Upper lobe of left lung (tissue), 6 donors: ENCODE results near the gene EHMT2. TPM values are rescaled to one million over a fixed set of nuclear protein-coding genes. Genes with fewer than 3 reads are reported as not detected.

Source experiments
- ATAC-seq, 2 donors: fragments of 200-7000 bp; cut with Tn5 transposase; one replicate each; pipeline ENCODE4 v1.9.1; 2022; ENCODE audit warnings: mild to moderate bottlenecking in 2 of 2, moderate library complexity in 2 of 2; ENCODE audit not compliant: low FRiP score in 2 of 2
- DNase-seq, 2 donors: peaks; one replicate each; pipeline ENCODE4 v3.0.0-alpha.2; 2019 to 2020
- H3K27ac ChIP-seq, 4 donors: fragments of 200-600 bp; sonication (generic); one replicate each; pipeline ENCODE4 v1.5.1; 2016 to 2019
- H3K27me3 ChIP-seq, 4 donors: fragments of 200-600 bp; sonication (generic); one replicate each; pipeline ENCODE4 v1.5.1; 2017 to 2019
- H3K36me3 ChIP-seq, 4 donors: fragments of 200-600 bp; sonication (generic); one replicate each; pipeline ENCODE4 v1.5.1; 2016 to 2019
- H3K4me1 ChIP-seq, 4 donors: fragments of 200-600 bp; sonication (generic); one replicate each; pipeline ENCODE4 v1.5.1; 2018 to 2019
- H3K4me3 ChIP-seq, 4 donors: fragments of 200-600 bp; sonication (generic); one replicate each; pipeline ENCODE4 v1.5.1; 2017 to 2019; ENCODE audit warnings: mild to moderate bottlenecking in 2 of 4, moderate library complexity in 1 of 4
- H3K9me3 ChIP-seq, 4 donors: fragments of 200-600 bp; sonication (generic); one replicate each; pipeline ENCODE4 v1.5.1; 2018 to 2019
- EP300 ChIP-seq, 4 donors: sonication (generic); formaldehyde crosslinking; IDR thresholded peaks; one replicate each; pipeline ENCODE4 v1.5.1; 2017; ENCODE audit warnings: antibody characterized with exemption in 4 of 4, control low read depth in 2 of 4
- POLR2A ChIP-seq, 4 donors: fragments of 450-650 bp; IDR thresholded peaks; one replicate each; pipeline ENCODE4 v1.5.1; 2016 to 2017; ENCODE audit warnings: antibody characterized with exemption in 4 of 4, mild to moderate bottlenecking in 2 of 4
- POLR2AphosphoS5 ChIP-seq, 2 donors: sonication (generic); formaldehyde crosslinking; IDR thresholded peaks; one replicate each; pipeline ENCODE4 v1.5.1; 2017; ENCODE audit warnings: antibody characterized with exemption in 2 of 2
- WGBS, 2 donors: methylation state at CpG; one replicate each; pipeline ENCODE4 v1.1.5; 2017 to 2018; 5-methylcytosine and 5-hydroxymethylcytosine counted together
- total RNA-seq, 6 donors: library from RNA; depleted of rRNA in 4 of 6; stranded (reverse); fragments of >200 nt in 4 of 6; gene quantifications; one replicate each; pipeline versions ENCODE4 v1.1.0 to v1.2.1, GENCODE V29; 2016 to 2021
- TF ChIP-seq, protein P1 (sequence below), 6 experiments: fragments of 450-650 bp in 4 of 6; fragments of 200-600 bp in 2 of 6; sonication (generic) in 2 of 6; IDR thresholded peaks; one replicate each; pipeline ENCODE4 v1.5.1; 2016 to 2019; ENCODE audit warnings: antibody characterized with exemption in 6 of 6
- donor health status: DM: no; HTN: no; CAD: no; lungs with moderate emphysema.
- donor health status: DM: no; HTN: yes; CAD: no; lungs with severe emphysema.

The EHMT2 gene
- total RNA-seq, 6 donors from 2014 or later, result 23.6 to 57.3 (median 41.7) TPM

DNA sequence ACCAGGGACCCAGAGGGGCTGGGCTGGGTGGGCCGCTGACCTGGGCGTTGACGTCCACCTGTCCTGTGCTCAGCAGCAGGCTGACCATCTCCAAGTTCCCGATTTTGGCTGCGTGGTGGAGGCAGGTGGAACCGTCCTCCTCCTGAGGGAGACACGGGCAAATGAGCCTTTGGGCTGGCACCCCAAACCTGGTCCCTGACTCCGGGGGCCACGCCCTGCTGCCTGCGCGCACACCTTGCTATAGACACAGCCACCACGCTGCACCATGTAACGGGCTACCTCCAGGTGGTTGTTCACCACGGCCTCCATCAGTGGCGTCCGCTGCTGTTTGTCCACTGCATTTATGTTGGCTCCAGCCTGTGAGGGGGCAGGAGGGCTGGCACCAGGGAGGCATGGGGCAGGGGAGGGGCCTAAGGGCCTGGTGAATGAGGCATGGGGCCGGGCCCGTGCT lies 10.9 kb downstream of the EHMT2 start:
- Histone ChIP-seq H3K27ac (no peak overlapping the region), H3K27me3 (no peaks in the 10 kb centered on the region), H3K36me3 (peaks cover 39 to 96% (median 80%) of the 10 kb centered on the region in 4 donors), H3K4me3 (no peak overlapping the region), H3K9me3 (no peaks in the 10 kb centered on the region), H3K4me1 (no peaks in the 10 kb centered on the region)
- ATAC-seq (no peak), DNase-seq (no peak)
- WGBS, 2 donors, result 98 to 99% methylated on average over 5 to 18 of the region's 18 CpGs
- TF ChIP-seq, protein P1, sequence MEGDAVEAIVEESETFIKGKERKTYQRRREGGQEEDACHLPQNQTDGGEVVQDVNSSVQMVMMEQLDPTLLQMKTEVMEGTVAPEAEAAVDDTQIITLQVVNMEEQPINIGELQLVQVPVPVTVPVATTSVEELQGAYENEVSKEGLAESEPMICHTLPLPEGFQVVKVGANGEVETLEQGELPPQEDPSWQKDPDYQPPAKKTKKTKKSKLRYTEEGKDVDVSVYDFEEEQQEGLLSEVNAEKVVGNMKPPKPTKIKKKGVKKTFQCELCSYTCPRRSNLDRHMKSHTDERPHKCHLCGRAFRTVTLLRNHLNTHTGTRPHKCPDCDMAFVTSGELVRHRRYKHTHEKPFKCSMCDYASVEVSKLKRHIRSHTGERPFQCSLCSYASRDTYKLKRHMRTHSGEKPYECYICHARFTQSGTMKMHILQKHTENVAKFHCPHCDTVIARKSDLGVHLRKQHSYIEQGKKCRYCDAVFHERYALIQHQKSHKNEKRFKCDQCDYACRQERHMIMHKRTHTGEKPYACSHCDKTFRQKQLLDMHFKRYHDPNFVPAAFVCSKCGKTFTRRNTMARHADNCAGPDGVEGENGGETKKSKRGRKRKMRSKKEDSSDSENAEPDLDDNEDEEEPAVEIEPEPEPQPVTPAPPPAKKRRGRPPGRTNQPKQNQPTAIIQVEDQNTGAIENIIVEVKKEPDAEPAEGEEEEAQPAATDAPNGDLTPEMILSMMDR (IDR thresholded peaks at IDR 0.05), result no peak

DNA sequence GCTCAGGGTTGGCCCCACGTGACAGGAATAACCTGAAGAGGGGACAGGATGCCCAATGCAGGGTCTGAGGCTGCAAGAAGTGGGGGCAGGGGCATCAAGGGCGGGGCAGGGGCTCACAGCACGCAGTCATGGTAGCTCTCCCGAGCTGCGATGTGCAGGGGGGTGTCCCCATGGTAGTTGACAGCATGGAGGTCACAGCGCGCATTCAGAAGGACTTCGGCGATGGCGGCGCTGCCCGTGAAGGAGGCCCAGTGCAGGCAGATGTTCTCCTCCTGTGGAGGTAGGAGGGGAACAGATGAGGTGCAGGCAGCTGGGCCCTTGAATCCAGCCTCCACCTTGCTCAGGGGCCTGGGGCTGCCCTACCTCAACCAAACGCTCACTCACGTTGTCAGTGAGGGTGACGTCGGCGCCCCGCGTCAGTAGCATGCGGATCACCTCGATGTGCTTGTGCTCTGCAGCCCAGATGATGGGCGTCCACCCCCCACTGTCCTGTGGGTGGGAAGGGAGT lies 12.9 kb downstream of the EHMT2 start:
- Histone ChIP-seq H3K36me3 (peaks cover 35 to 99% (median 88%) of the 10 kb centered on the region in 4 donors), H3K4me3 (no peak overlapping the region), H3K27ac (no peak overlapping the region), H3K27me3 (no peaks in the 10 kb centered on the region), H3K4me1 (peaks cover 0 to 4% (median 0%) of the 10 kb centered on the region in 4 donors), H3K9me3 (no peaks in the 10 kb centered on the region)
- TF ChIP-seq POLR2A (IDR thresholded peaks at IDR 0.05), result no peak
- TF ChIP-seq, protein P1 (IDR thresholded peaks at IDR 0.05), result no peak
- TF ChIP-seq EP300 (IDR thresholded peaks at IDR 0.05), result no peak
- TF ChIP-seq POLR2AphosphoS5 (IDR thresholded peaks at IDR 0.05), result no peak
- DNase-seq (no peak), ATAC-seq (no peak)
- 96 to 97% methylated on average over 20 to 22 of the region's 22 CpGs for WGBS, 2 donors

DNA sequence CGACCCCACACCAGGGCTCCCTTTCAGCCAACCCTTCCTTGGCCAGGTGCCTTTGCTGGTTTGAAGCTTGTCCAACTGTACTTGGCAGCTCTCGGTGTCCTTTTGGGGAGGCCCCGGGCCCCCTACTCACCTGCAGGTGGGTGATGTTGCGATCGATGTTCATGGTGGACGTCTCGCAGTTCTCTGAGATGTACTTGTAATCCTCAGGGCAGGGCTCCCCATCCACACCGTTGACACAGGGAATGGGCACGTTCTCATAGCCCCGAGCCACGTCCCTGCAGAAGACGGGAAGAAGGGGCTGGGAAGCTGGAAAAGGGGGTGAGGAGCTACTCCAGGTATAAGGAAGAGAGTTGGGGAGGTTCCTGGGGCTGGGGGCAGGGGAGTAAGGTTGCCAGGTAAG lies 13.8 kb downstream of the EHMT2 start:
- no peak for ATAC-seq
- no peak for TF ChIP-seq POLR2A (IDR thresholded peaks at IDR 0.05)
- TF ChIP-seq EP300 (IDR thresholded peaks at IDR 0.05), result no peak
- Histone ChIP-seq H3K4me3 (no peak overlapping the region), H3K27me3 (no peaks in the 10 kb centered on the region), H3K27ac (no peak overlapping the region), H3K9me3 (no peaks in the 10 kb centered on the region), H3K36me3 (peaks cover 35 to 92% (median 83%) of the 10 kb centered on the region in 4 donors), H3K4me1 (peaks cover 0 to 7% (median under 1%) of the 10 kb centered on the region in 4 donors)
- DNase-seq, result no peak
- 83 to 93% methylated on average over 11 to 12 of the region's 12 CpGs for WGBS, 2 donors

DNA sequence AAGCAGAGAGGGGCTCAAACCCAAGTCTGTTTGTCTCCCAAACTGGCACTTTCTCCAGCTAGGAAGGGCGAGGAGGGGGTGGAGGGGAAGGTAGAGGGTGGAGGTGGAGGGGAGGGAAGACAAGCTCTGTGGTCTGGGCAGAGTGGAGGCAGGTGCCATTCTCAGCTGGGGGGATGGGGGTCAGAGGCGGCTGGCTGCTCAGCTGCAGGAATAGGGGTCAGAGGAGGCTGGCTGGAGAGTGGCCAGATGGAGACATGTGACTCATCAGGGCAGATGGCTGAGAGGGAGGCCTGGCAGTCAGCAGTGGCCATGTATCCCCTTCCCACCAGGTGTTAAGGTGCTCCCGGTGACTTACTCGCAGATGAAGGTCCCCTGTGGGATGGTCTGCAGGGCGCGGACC lies 15.2 kb downstream of the EHMT2 start:
- 92 to 98% methylated on average over 6 of the region's 6 CpGs for WGBS, 2 donors
- Histone ChIP-seq H3K27me3 (no peaks in the 10 kb centered on the region), H3K4me1 (peaks cover 0 to 9% (median 5%) of the 10 kb centered on the region in 4 donors), H3K9me3 (no peaks in the 10 kb centered on the region), H3K27ac (no peak overlapping the region), H3K4me3 (no peak overlapping the region), H3K36me3 (peaks cover 29 to 79% (median 70%) of the 10 kb centered on the region in 4 donors)
- no peak for DNase-seq
- ATAC-seq, result no peak
- TF ChIP-seq, protein P1 (IDR thresholded peaks at IDR 0.05), result no peak
- no peak for TF ChIP-seq EP300 (IDR thresholded peaks at IDR 0.05)
- TF ChIP-seq POLR2A (IDR thresholded peaks at IDR 0.05), result no peak
- no peak for TF ChIP-seq POLR2AphosphoS5 (IDR thresholded peaks at IDR 0.05)

DNA sequence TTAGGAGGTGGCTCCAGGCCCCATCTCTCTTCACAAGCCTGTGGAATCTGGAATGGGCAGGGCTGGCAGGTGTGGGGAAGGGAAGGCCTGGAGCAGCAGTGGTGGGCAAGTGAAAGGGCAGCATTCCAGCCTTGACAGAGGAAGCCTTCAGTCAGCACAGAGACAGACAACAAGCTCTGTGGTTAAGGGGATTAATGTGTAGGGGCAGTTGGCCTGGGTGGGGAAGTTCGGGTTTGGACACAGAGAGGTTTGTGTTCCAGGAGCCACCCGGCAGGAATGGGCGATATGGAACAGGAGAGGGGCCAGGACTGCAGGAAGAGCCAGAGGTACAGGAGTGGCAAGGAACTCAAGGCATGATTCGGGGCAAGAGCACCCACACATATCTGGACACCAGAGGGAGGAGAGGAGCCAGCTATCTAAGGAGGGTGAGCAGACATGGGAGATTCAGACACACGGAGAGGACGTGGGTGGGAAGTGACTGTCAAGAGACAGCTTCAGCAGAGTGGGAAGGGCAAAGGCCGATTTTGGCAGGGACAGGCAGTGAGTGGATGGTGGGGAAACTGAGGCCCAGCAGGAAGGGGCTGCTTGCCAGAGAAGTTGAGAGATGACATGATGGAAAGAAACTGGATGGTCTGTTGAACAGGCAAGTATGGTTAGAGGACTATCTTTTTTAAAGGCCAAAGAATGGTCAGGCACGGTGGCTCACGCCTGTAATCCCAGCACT lies 16.2 kb downstream of the EHMT2 start:
- no peak for TF ChIP-seq EP300 (IDR thresholded peaks at IDR 0.05)
- TF ChIP-seq POLR2A (IDR thresholded peaks at IDR 0.05), result no peak
- TF ChIP-seq POLR2AphosphoS5 (IDR thresholded peaks at IDR 0.05), result no peak
- TF ChIP-seq, protein P1 (IDR thresholded peaks at IDR 0.05), result no peak
- H3K27me3 ChIP-seq, result no peaks in the 10 kb centered on the region
- peaks cover 18 to 68% (median 60%) of the 10 kb centered on the region in 4 donors for H3K36me3 ChIP-seq
- H3K4me3 ChIP-seq, result no peak overlapping the region
- ATAC-seq, result no peak
- peaks cover 0 to 15% (median 10%) of the 10 kb centered on the region in 4 donors for H3K4me1 ChIP-seq
- no peak for DNase-seq
- 86 to 91% methylated on average over 9 of the region's 9 CpGs for WGBS, 2 donors
- no peak overlapping the region for H3K27ac ChIP-seq
- no peaks in the 10 kb centered on the region for H3K9me3 ChIP-seq
